SK-N-SH (cell line): ENCODE measurements around the gene C1S. TPM values are rescaled to one million over a fixed set of nuclear protein-coding genes. Genes with fewer than 3 reads are reported as not detected.

ENCODE experiments used
- CTCF ChIP-seq: fragments of 200-600 bp; sonication (generic); IDR thresholded peaks from 2 replicates; pipeline ENCODE4 v1.6.1; 2017; ENCODE audit warnings: antibody characterized with exemption, mild to moderate bottlenecking, moderate library complexity
- EZH2phosphoT487 ChIP-seq: fragments of 200-600 bp; sonication (generic); IDR thresholded peaks from 2 replicates; pipeline ENCODE4 v1.6.1; 2017; ENCODE audit warnings: low read depth, mixed run types, mild to moderate bottlenecking, antibody characterized with exemption, moderate library complexity, borderline replicate concordance
- FOSL2 ChIP-seq: IDR thresholded peaks from 2 replicates; pipeline ENCODE4 v1.4.0; 2012; ENCODE audit warnings: low read depth, mild to moderate bottlenecking, moderate library complexity, borderline replicate concordance
- FOXJ3 ChIP-seq: sonication (generic); formaldehyde crosslinking; IDR thresholded peaks from 2 replicates; pipeline ENCODE4 v1.5.1; 2020; ENCODE audit warnings: mild to moderate bottlenecking, missing genetic modification reagents
- GABPA ChIP-seq: IDR thresholded peaks from 2 replicates; pipeline ENCODE4 v1.4.0; 2012; ENCODE audit warnings: low read depth, mild to moderate bottlenecking
- JUND ChIP-seq: IDR thresholded peaks from 2 replicates; pipeline ENCODE4 v1.4.0; 2012
- MXI1 ChIP-seq: IDR thresholded peaks from 2 replicates; pipeline ENCODE4 v1.6.1; 2012; ENCODE audit warnings: mild to moderate bottlenecking, low read depth, low read length, improper control_type of control experiment
- NFIC ChIP-seq: IDR thresholded peaks from 2 replicates; pipeline ENCODE4 v1.4.0; 2012; ENCODE audit warnings: borderline replicate concordance
- NRF1 ChIP-seq: IDR thresholded peaks from 2 replicates; pipeline ENCODE4 v1.6.1; 2012; ENCODE audit warnings: low read depth, mild to moderate bottlenecking, low read length
- POLR2AphosphoS5 ChIP-seq: IDR thresholded peaks from 2 replicates; pipeline ENCODE4 v1.6.1; 2012; ENCODE audit warnings: low read depth, low read length
- RAD21 ChIP-seq: IDR thresholded peaks from 2 replicates; pipeline ENCODE4 v1.6.1; 2012; ENCODE audit warnings: mild to moderate bottlenecking, low read length
- REST ChIP-seq: IDR thresholded peaks from 2 replicates; pipeline ENCODE4 v1.6.1; 2012; ENCODE audit warnings: mild to moderate bottlenecking, low read depth, low read length, moderate library complexity
- RXRA ChIP-seq: IDR thresholded peaks from 2 replicates; pipeline ENCODE4 v1.4.0; 2012; ENCODE audit warnings: low read depth, mild to moderate bottlenecking, borderline replicate concordance
- YY1 ChIP-seq: IDR thresholded peaks from 2 replicates; pipeline ENCODE4 v1.4.0; 2012; ENCODE audit warnings: low read depth, mild to moderate bottlenecking
- ZBTB33 ChIP-seq: IDR thresholded peaks from 2 replicates; pipeline ENCODE4 v1.4.0; 2012; ENCODE audit warnings: low read depth, borderline replicate concordance
- polyA plus RNA-seq, 3 experiments: library from polyadenylated mRNA; depleted of rRNA; stranded (reverse); fragments of >200 nt; gene quantifications; 2 replicates each; pipeline ENCODE4 v1.2.3, GENCODE V29; 2012

The C1S gene
- polyA plus RNA-seq, 1 of the 3 experiments (the other 2 are of a cell fraction), result 14.5 TPM

- TF ChIP-seq RXRA, result peak; percentile 100
- TF ChIP-seq MXI1, result peak; percentile 57; the same call in 1 of the 2 replicates
- TF ChIP-seq CTCF, result peak; percentile 78
- TF ChIP-seq EZH2phosphoT487, result no peak
- TF ChIP-seq YY1, result peak; percentile 65; the same call in 1 of the 2 replicates
- TF ChIP-seq RAD21, result peak; percentile 62
- no peak for TF ChIP-seq ZBTB33
- TF ChIP-seq REST, result no peak
- TF ChIP-seq FOXJ3 (CRISPR knock-in tag), result no peak
- peak; percentile 65; the same call in 1 of the 2 replicates for TF ChIP-seq POLR2AphosphoS5
- peak; percentile 87 for TF ChIP-seq NRF1
- TF ChIP-seq JUND, result no peak
- TF ChIP-seq GABPA, result peak; percentile 40
- TF ChIP-seq NFIC, result peak; percentile 13; the same call in 1 of the 2 replicates
- TF ChIP-seq FOSL2, result no peak
Observed at GRCh38 chr12:7018350-7019042, 42.0 kb upstream of the C1S start, which contains the start of gene LPCAT3 (continued).
